Smooth muscle cell (in vitro differentiated cells): Measurements from ENCODE around the gene PI16. TPM values are rescaled to one million over a fixed set of nuclear protein-coding genes. Genes with fewer than 3 reads are reported as not detected.
A peak's percentile ranks its signal among the peaks of the same experiment; 100 is the strongest.

Experiments
- DNase-seq: peaks from one replicate; lab custom pipeline; 2025; ENCODE audit not compliant: unreplicated experiment; lab: John Stamatoyannopoulos, UW
- H2AFZ ChIP-seq: fragments of 200-600 bp; sonication (generic); 2 replicates; pipeline ENCODE4 v1.6.0; 2016; ENCODE audit warnings: antibody characterized with exemption, low read depth, mild to moderate bottlenecking
- H3F3A ChIP-seq: fragments of 200-600 bp; sonication (generic); 2 replicates; pipeline ENCODE4 v1.6.0; 2017; ENCODE audit warnings: antibody characterized with exemption, low read depth
- H3K27ac ChIP-seq: fragments of 200-600 bp; sonication (generic); 2 replicates; pipeline ENCODE4 v1.5.1; 2016; ENCODE audit warnings: low read depth, mild to moderate bottlenecking
- H3K27me3 ChIP-seq: fragments of 200-600 bp; sonication (generic); 2 replicates; pipeline ENCODE4 v1.6.1; 2016; ENCODE audit warnings: low read depth, mild to moderate bottlenecking
- H3K36me3 ChIP-seq: fragments of 200-600 bp; sonication (generic); 2 replicates; pipeline ENCODE4 v1.5.1; 2016; ENCODE audit warnings: low read depth
- H3K4me1 ChIP-seq: fragments of 200-600 bp; sonication (generic); 2 replicates; pipeline ENCODE4 v1.5.1; 2016; ENCODE audit warnings: low read depth
- H3K4me2 ChIP-seq: fragments of 200-600 bp; sonication (generic); 2 replicates; pipeline ENCODE4 v1.6.0; 2016; ENCODE audit warnings: mild to moderate bottlenecking
- H3K4me3 ChIP-seq: fragments of 200-600 bp; sonication (generic); 2 replicates; pipeline ENCODE4 v1.5.1; 2016; ENCODE audit warnings: mild to moderate bottlenecking
- H3K79me2 ChIP-seq: fragments of 200-600 bp; sonication (generic); 2 replicates; pipeline ENCODE4 v1.6.0; 2016; ENCODE audit warnings: low read depth, mild to moderate bottlenecking
- H3K9ac ChIP-seq: fragments of 200-600 bp; sonication (generic); 2 replicates; pipeline ENCODE4 v1.6.0; 2016; ENCODE audit warnings: low read depth
- H3K9me3 ChIP-seq: fragments of 200-600 bp; sonication (generic); replicated peaks from 2 replicates; pipeline ENCODE4 v1.5.1; 2016; ENCODE audit warnings: low read depth
- H4K20me1 ChIP-seq: fragments of 200-600 bp; sonication (generic); 2 replicates; pipeline ENCODE4 v1.6.0; 2016; ENCODE audit warnings: low read depth
- WGBS: methylation state at CpG from one replicate; pipeline ENCODE4 v1.1.7; 2016; ENCODE audit warnings: low lambda C conversion rate; 5-methylcytosine and 5-hydroxymethylcytosine counted together
- polyA plus RNA-seq: library from polyadenylated mRNA; unstranded; fragments of >200 nt; fragmentation: Nextera tagmentation; extraction: Ambion mirVana; gene quantifications from 2 replicates; pipeline ENCODE4 v1.2.1, GENCODE V29; 2016
- total RNA-seq: library from RNA; depleted of rRNA; stranded (reverse); fragments of >200 nt; gene quantifications from 2 replicates; pipeline ENCODE4 v1.2.3, GENCODE V29; 2014
- TF ChIP-seq, protein P1 (sequence below): fragments of 200-600 bp; sonication (generic); IDR thresholded peaks from 2 replicates; pipeline ENCODE4 v1.5.1; 2017; ENCODE audit warnings: borderline replicate concordance, mild to moderate bottlenecking, antibody characterized with exemption; ENCODE audit not compliant: insufficient read depth, poor library complexity, severe bottlenecking

The PI16 gene
- total and polyA plus RNA-seq, 2 experiments from 2014 or later = 1.2 to 9.6 TPM

DNA sequence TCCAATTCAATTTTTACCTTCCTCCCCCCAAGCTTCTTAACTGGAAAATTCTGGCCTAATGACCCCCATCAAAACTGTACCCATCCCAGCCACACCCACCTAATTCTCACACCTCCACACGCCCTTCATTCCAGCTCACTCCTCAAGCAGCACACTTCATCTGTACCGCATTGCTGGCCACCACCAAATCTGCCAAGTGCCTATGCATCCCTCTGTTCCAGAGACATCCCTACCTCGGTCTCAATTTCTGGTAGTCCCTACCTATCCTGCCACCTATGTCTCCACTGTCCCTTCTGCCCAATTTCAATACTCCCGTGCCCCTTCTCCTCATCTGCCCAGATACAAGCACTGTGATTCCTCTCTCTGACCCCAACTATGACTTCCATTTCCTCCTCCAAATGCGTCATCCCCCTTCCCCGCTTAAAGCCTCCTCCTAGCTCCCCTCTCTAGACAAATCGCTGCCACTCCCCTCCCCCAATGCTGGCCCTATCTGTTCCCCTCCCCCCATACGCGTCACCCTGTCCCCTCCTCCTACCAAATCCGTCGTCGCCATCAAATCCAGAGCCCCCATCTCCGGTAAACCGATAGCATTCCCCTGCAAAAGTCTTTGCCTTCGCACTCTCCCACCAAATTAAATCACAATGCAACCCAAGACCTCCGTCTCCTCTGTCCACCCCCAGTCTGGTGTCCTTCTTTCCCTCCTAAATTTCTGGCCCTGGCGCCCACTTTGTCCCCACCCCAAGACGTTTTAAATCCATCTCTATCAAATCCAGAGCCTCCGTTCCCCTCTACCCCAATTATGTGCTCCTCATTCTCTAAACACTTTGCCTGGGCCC lies 30.3 kb downstream of the PI16 start:
- Histone ChIP-seq H3K4me3 (peak overlapping the region; percentile 99), H3K9ac (peak overlapping the region; percentile 96), H3K9me3 (no peaks in the 10 kb centered on the region), H3K27me3 (no peaks in the 10 kb centered on the region), H2AFZ (no peak overlapping the region), H3F3A (peaks cover 8% of the 10 kb centered on the region), H3K4me2 (peak overlapping the region; percentile 90), H3K4me1 (peaks cover 21% of the 10 kb centered on the region), H4K20me1 (peaks cover 51% of the 10 kb centered on the region), H3K36me3 (no peaks in the 10 kb centered on the region), H3K27ac (peak overlapping the region; percentile 89), H3K79me2 (peaks cover 61% of the 10 kb centered on the region)
- WGBS = 8% methylated on average over 16 of the region's 19 CpGs
- peak; percentile 13 for DNase-seq
- TF ChIP-seq, protein P1, sequence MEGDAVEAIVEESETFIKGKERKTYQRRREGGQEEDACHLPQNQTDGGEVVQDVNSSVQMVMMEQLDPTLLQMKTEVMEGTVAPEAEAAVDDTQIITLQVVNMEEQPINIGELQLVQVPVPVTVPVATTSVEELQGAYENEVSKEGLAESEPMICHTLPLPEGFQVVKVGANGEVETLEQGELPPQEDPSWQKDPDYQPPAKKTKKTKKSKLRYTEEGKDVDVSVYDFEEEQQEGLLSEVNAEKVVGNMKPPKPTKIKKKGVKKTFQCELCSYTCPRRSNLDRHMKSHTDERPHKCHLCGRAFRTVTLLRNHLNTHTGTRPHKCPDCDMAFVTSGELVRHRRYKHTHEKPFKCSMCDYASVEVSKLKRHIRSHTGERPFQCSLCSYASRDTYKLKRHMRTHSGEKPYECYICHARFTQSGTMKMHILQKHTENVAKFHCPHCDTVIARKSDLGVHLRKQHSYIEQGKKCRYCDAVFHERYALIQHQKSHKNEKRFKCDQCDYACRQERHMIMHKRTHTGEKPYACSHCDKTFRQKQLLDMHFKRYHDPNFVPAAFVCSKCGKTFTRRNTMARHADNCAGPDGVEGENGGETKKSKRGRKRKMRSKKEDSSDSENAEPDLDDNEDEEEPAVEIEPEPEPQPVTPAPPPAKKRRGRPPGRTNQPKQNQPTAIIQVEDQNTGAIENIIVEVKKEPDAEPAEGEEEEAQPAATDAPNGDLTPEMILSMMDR = no peak

DNA sequence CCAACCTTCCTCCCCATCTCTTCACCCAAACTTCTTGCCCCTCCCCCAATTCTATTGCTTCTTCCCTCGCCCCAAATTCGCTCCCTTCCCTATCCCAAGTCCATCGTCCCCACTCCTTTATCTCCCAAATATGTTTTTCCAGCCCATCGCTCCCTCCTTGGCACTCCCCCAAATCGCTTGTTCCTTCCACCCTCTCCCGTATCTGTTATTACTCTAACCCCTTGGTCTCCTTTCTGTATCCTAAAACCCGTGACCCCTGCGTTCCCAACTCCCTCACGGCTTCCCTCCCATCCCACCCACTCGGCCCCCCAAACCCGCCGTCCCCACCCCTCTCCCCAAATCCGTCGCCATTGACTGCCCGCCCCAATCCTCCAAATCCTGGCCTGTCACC lies 30.9 kb downstream of the PI16 start:
- peak overlapping the region; percentile 99 for H3K4me3 ChIP-seq
- H3K4me1 ChIP-seq = peaks cover 21% of the 10 kb centered on the region
- peak overlapping the region; percentile 96 for H3K9ac ChIP-seq
- peak overlapping the region; percentile 89 for H3K27ac ChIP-seq
- H3F3A ChIP-seq = peaks cover 8% of the 10 kb centered on the region
- H4K20me1 ChIP-seq = peaks cover 45% of the 10 kb centered on the region
- H3K9me3 ChIP-seq = no peaks in the 10 kb centered on the region
- no peak for DNase-seq
- H3K36me3 ChIP-seq = no peaks in the 10 kb centered on the region
- H3K27me3 ChIP-seq = no peaks in the 10 kb centered on the region
- TF ChIP-seq, protein P1 = no peak
- H3K4me2 ChIP-seq = peak overlapping the region; percentile 90
- H3K79me2 ChIP-seq = peaks cover 55% of the 10 kb centered on the region
- no peak overlapping the region for H2AFZ ChIP-seq
- 0% methylated on average over 15 of the region's 15 CpGs for WGBS

DNA sequence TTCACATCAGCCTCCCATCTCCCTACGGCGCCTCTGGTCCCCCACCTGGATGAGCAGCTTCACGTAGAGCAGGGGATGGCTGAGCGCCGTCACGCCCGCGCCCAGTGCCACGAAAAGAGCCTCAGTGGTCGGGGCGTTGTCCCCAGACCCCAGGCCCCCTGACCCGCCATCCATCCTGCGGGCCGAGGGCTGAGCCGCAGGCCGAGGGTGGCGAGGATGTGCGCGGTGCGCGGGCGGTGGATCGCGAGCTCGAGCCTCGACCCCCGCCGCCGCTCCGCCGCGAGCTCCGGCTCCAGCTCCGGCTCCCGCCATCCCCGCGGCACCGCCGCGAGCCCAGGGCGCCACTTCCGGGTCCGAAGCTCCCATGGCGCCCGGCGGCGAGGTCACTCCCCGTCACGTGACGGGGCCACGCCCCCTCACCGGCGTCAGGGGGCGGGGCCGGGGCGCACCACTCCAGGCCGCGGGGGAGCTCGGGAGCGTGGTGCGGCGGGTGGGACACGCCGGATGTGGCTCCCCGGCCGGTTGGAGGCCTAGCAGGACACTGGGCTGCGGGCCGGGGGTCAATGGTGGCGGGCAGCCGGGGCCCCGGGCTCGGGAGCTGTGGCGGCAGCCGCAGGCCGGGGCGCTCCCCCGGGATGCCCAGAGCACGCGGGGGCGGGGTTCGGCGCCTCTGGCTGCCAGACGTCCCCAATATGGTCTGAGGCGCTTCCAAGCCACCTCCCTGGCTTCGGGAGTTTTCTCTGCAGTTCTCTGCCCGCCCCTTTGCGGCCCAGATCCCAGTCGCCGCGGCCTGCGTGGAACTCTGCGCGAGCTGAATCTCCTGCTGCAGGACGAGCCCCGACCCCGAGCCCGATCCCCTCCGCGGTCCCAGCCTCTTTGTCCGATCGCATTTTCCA lies 31.5 kb downstream of the PI16 start, which contains the start of gene MTCH1:
MTCH1 (minus strand) TSS at position 389 of the 896 bp plus-strand sequence; CDS start at position 366, 23 bp downstream.
- Histone ChIP-seq H3K9me3 (no peaks in the 10 kb centered on the region), H4K20me1 (peaks cover 39% of the 10 kb centered on the region), H3K4me1 (peaks cover 17% of the 10 kb centered on the region), H3K4me3 (peak within 1 kb of the TSS; percentile 99), H3K4me2 (peak within 1 kb of the TSS; percentile 90), H3F3A (peaks cover 8% of the 10 kb centered on the region), H3K9ac (peak within 1 kb of the TSS; percentile 96), H3K27me3 (no peaks in the 10 kb centered on the region), H3K27ac (peak within 1 kb of the TSS; percentile 89), H2AFZ (peak within 1 kb of the TSS; percentile 29), H3K79me2 (peaks cover 49% of the 10 kb centered on the region), H3K36me3 (no peaks in the 10 kb centered on the region)
- under 1% methylated on average over 70 of the region's 101 CpGs for WGBS
- peak; percentile 97 for DNase-seq
- TF ChIP-seq, protein P1 = no peak
